Tibial nerve (tissue), 4 donors: ENCODE data around the gene NATD1. TPM values are rescaled to one million over a fixed set of nuclear protein-coding genes. Genes with fewer than 3 reads are reported as not detected.

ENCODE experiments used
- DNase-seq, 2 donors: peaks; one replicate each; pipeline ENCODE4 v3.0.0-alpha.2; 2019; ENCODE audit warnings: low spot score in 2 of 2
- H3K27ac ChIP-seq, 4 donors: fragments of 200-600 bp; sonication (generic) in 3 of 4; one replicate each; pipeline ENCODE4 v1.5.1; 2017 to 2019; ENCODE audit warnings: mild to moderate bottlenecking in 1 of 4
- H3K27me3 ChIP-seq, 2 donors: fragments of 200-600 bp; sonication (generic) in 1 of 2; one replicate each; pipeline versions ENCODE4 v1.5.1 to v1.6.0; 2017 to 2019
- H3K36me3 ChIP-seq, 3 donors: fragments of 200-600 bp; sonication (generic); one replicate each; pipeline ENCODE4 v1.5.1; 2018 to 2019
- H3K4me1 ChIP-seq, 4 donors: fragments of 200-600 bp; sonication (generic) in 3 of 4; one replicate each; pipeline ENCODE4 v1.5.1; 2017 to 2019
- H3K4me3 ChIP-seq, 4 donors: fragments of 200-600 bp; sonication (generic) in 3 of 4; one replicate each; pipeline ENCODE4 v1.5.1; 2017 to 2019; ENCODE audit warnings: mild to moderate bottlenecking in 1 of 4, moderate library complexity in 1 of 4
- H3K9me3 ChIP-seq, 4 donors: fragments of 200-600 bp; sonication (generic) in 3 of 4; one replicate each; pipeline ENCODE4 v1.5.1; 2017 to 2019
- EP300 ChIP-seq, 2 donors: sonication (generic); formaldehyde crosslinking; IDR thresholded peaks; one replicate each; pipeline ENCODE4 v1.6.1; 2017; ENCODE audit warnings: antibody characterized with exemption in 2 of 2, mild to moderate bottlenecking in 1 of 2
- POLR2A ChIP-seq, 2 donors: fragments of 450-650 bp; IDR thresholded peaks; one replicate each; pipeline ENCODE4 v1.6.1; 2017; ENCODE audit warnings: antibody characterized with exemption in 2 of 2, mild to moderate bottlenecking in 2 of 2, moderate library complexity in 2 of 2
- WGBS, 2 donors: methylation state at CpG; one replicate each; pipeline ENCODE4 v1.1.5; 2018; 5-methylcytosine and 5-hydroxymethylcytosine counted together
- total RNA-seq, 4 donors: library from RNA; depleted of rRNA; stranded (reverse); fragments of >200 nt; gene quantifications; one replicate each; pipeline ENCODE4 v1.1.0, GENCODE V29; 2016
- TF ChIP-seq, protein P1 (sequence below), 5 experiments: fragments of 200-600 bp in 3 of 5; fragments of 450-650 bp in 2 of 5; sonication (generic) in 3 of 5; IDR thresholded peaks; one replicate each; pipeline ENCODE4 v1.5.1; 2016 to 2019; ENCODE audit warnings: antibody characterized with exemption in 5 of 5, mild to moderate bottlenecking in 3 of 5, moderate library complexity in 2 of 5

Gene NATD1
- total RNA-seq, 4 donors from 2014 or later: 5.7 to 12.0 (median 10.8) TPM

DNA sequence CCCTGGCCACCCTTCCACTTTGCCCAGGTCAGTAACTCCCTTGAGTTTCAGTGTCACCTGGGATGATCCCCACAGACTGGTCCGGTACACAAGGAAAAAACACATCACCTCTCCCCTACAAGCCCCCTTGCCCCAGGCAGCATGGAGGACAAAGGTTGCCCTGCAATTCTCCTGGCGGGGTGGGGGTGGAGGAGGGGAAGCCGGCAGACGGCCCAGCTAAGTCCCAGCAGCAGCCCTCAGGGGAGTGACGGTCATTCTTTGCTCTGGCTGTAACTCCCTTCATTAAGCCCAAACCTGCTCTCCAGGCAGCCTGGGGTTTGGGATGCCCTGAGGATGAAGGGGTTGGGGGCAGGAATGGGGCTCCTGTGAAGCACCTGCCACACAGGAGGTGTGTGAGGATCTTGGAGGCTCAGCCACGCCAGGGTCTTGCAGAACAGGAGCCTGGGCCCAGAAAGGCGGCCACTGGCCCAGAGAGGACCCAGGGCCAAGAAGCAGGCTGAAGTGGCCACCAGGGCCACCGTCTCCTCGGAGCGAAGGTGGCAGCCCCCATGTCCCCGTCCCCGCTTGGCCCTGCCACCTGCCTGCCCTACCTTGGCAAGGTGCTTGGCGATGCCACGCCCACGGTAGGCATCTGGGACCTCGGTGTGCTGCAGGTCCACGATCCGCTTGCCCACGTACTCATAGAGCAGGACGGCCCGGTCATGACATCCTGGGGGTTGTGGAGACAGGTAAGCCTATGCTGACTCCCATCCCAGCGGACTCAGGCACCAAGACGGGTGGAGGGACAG is 9.5 kb downstream of the NATD1 start:
- whole genome bisulfite sequencing, 2 donors: 71 to 90% methylated on average over 15 to 17 of the region's 23 CpGs
- TF ChIP-seq, protein P1, sequence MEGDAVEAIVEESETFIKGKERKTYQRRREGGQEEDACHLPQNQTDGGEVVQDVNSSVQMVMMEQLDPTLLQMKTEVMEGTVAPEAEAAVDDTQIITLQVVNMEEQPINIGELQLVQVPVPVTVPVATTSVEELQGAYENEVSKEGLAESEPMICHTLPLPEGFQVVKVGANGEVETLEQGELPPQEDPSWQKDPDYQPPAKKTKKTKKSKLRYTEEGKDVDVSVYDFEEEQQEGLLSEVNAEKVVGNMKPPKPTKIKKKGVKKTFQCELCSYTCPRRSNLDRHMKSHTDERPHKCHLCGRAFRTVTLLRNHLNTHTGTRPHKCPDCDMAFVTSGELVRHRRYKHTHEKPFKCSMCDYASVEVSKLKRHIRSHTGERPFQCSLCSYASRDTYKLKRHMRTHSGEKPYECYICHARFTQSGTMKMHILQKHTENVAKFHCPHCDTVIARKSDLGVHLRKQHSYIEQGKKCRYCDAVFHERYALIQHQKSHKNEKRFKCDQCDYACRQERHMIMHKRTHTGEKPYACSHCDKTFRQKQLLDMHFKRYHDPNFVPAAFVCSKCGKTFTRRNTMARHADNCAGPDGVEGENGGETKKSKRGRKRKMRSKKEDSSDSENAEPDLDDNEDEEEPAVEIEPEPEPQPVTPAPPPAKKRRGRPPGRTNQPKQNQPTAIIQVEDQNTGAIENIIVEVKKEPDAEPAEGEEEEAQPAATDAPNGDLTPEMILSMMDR (IDR thresholded peaks at IDR 0.05): no peak
- TF ChIP-seq POLR2A (IDR thresholded peaks at IDR 0.05) (no peak), EP300 (IDR thresholded peaks at IDR 0.05) (no peak)

DNA sequence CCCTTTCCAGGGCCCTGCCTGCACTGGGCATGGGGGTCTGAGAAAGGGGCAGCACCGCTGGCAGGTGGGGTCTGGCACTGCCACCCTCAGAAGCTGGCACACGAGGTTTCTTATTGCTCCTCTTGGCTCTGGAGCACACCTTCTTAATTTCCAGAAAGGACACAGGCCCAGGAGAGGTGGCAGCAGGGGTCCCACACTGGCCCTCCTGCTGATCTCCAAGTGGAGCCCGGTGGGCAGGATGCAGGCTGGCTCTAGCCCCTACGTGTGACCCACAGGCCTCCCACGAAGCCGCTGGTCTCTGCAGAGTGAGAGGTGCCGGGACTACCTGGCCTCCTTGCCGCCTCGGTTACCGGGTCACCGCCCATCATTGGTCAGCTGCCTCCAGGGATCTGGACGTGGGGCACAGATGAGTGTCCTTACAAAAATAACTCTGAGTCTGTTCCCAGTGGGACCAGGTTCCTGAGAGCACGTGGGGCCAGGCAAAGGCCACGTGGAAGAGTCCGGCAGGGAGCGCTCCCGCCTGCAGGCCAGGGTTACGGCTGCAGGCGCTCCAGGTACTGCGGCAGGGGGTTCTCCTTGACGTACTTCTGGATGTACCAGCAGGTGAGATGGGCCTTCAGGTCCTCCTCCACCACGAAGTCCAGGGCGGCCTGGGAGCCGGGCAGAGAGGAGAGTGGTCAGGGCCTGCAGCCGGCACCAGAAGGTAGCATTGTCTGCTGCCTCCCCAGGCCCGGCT is 10.3 kb downstream of the NATD1 start:
- 77 to 80% methylated on average over 16 to 25 of the region's 26 CpGs for WGBS, 2 donors
- Histone ChIP-seq H3K27me3 (no peaks in the 10 kb centered on the region), H3K4me3 (no peak overlapping the region), H3K4me1 (peaks cover 0 to 22% (median 0%) of the 10 kb centered on the region in 4 donors), H3K27ac (no peak overlapping the region), H3K9me3 (no peaks in the 10 kb centered on the region), H3K36me3 (peaks cover 0 to 37% (median 0%) of the 10 kb centered on the region in 3 donors)
- no peak for DNase-seq
- no peak for TF ChIP-seq EP300 (IDR thresholded peaks at IDR 0.05)
- TF ChIP-seq, protein P1 (IDR thresholded peaks at IDR 0.05): no peak
- TF ChIP-seq POLR2A (IDR thresholded peaks at IDR 0.05): no peak

More for the DNA sequence above, 9.5 kb downstream of the NATD1 start:
- no peaks in the 10 kb centered on the region for H3K27me3 ChIP-seq
- H3K9me3 ChIP-seq: no peaks in the 10 kb centered on the region
- peaks cover 0 to 41% (median 0%) of the 10 kb centered on the region in 3 donors for H3K36me3 ChIP-seq
- no peak overlapping the region for H3K27ac ChIP-seq
- peaks cover 0 to 22% (median 0%) of the 10 kb centered on the region in 4 donors for H3K4me1 ChIP-seq
- no peak overlapping the region for H3K4me3 ChIP-seq
- no peak for DNase-seq

DNA sequence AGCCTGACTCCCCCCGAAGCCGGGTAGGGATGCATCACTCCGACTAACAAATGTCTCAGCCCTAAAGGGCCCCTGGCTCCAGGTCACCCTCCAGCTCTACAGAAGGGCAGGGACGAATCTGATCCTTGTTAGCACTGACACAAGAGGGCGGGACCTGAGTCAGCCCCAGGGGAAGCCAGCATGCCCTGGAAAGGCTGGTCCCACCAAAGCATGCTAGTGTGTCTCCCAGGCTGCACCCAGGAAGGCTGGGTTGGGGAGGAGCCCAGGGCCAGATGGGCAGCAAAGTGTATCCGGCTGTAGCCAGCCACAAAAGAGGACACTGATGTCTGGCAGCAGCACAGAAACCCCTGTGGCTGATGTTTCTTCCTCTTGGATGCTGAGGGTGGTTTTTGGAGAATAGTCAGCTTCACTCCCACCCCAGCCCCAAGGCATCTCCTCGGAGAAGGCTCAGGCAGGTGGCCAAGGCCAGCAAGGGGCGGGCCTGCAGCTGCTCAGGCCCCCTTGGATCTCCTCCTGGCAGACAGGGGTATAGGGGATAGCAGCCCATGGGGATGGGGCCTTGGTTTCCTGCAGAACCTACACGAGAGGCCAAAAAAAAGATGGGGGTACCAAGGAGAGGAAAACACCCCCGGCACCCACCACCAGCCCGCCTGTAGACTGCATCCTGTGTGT is 11.0 kb downstream of the NATD1 start:
- H3K36me3 ChIP-seq: peaks cover 0 to 32% (median 0%) of the 10 kb centered on the region in 3 donors
- H3K4me3 ChIP-seq: no peak overlapping the region
- no peaks in the 10 kb centered on the region for H3K27me3 ChIP-seq
- peaks cover 0 to 22% (median 0%) of the 10 kb centered on the region in 4 donors for H3K4me1 ChIP-seq
- no peak overlapping the region for H3K27ac ChIP-seq
- WGBS, 2 donors: 64 to 65% methylated on average over 11 of the region's 11 CpGs
- H3K9me3 ChIP-seq: no peaks in the 10 kb centered on the region
- TF ChIP-seq EP300 (IDR thresholded peaks at IDR 0.05) (no peak), POLR2A (IDR thresholded peaks at IDR 0.05) (no peak)
- TF ChIP-seq, protein P1 (IDR thresholded peaks at IDR 0.05): no peak
- DNase-seq: no peak

DNA sequence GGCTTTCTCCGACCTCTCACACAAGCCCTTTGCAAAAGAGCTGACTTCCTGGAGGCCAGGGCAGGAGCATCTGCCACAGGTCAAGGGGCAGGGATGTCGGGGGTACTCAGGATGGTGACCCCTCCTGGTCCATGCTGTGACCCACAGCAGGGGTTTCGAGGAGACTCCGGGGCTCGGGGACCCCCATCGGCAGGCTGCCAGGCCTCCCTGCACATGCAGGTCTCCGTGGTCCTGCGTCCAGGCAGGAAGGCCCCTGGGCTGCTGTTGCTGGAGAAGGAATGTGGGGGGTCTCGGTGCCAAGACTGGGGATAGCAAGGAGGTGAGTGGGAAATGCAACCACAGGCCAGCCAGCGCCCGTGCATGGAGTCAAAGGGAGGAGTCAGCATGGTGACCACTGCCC is 11.6 kb downstream of the NATD1 start:
- TF ChIP-seq POLR2A (IDR thresholded peaks at IDR 0.05) (no peak), EP300 (IDR thresholded peaks at IDR 0.05) (no peak)
- TF ChIP-seq, protein P1 (IDR thresholded peaks at IDR 0.05): no peak
- WGBS, 2 donors: 62 to 76% methylated on average over 11 of the region's 11 CpGs
- DNase-seq: no peak
- Histone ChIP-seq H3K27ac (no peak overlapping the region), H3K36me3 (peaks cover 0 to 32% (median 0%) of the 10 kb centered on the region in 3 donors), H3K4me1 (peaks cover 0 to 22% (median 0%) of the 10 kb centered on the region in 4 donors), H3K9me3 (no peaks in the 10 kb centered on the region), H3K27me3 (no peaks in the 10 kb centered on the region), H3K4me3 (no peak overlapping the region)
